ENCODE data around the gene N4BP3. TPM values are rescaled to one million over a fixed set of nuclear protein-coding genes. Genes with fewer than 3 reads are reported as not detected.
"Not testable (repeated sequence)": the region's sequence is repeated elsewhere in the genome, so short reads cannot be mapped to it uniquely, and the experiment has no call there.

N4BP3 gene
- total RNA-seq, 2 donors from 2014 or later = 0.52 to 2.6 TPM

GRCh38 chr5:178072749-178073148 lies 40.6 kb upstream of the N4BP3 start:
- Histone ChIP-seq H3K36me3 (replicated peaks in 1 of 2; ENCODE audit: insufficient read depth in 1 of 2, low read depth in 2 of 2) (no peaks in the 10 kb centered on the region), H3K9me3 (no peaks in the 10 kb centered on the region), H3K4me3 (no peak overlapping the region), H3K27ac (no peak overlapping the region), H3K27me3 (peaks cover 0 to 16% of the 10 kb centered on the region in 2 donors), H3K4me1 (peaks cover 4% of the 10 kb centered on the region)
- ATAC-seq (no peak), DNase-seq (no peak)
- TF ChIP-seq CTCF (IDR thresholded peaks at IDR 0.05) (no peak), POLR2A (IDR thresholded peaks at IDR 0.05) (no peak)
- intact Hi-C loops (cut with DNase I) = no loop called here
- 60 to 64% methylated on average over 9 to 10 of the region's 10 CpGs for WGBS, 2 donors

GRCh38 chr5:178074266-178074952 lies 38.9 kb upstream of the N4BP3 start:
- whole genome bisulfite sequencing, 2 donors = 29 to 33% methylated on average over 10 to 14 of the region's 14 CpGs
- no peak overlapping the region for H3K27ac ChIP-seq
- no peaks in the 10 kb centered on the region for H3K36me3 ChIP-seq (replicated peaks in 1 of 2; ENCODE audit: insufficient read depth in 1 of 2, low read depth in 2 of 2)
- H3K4me1 ChIP-seq = peaks cover 4% of the 10 kb centered on the region
- intact Hi-C loops (cut with DNase I) = no loop called here
- H3K9me3 ChIP-seq = no peaks in the 10 kb centered on the region
- H3K4me3 ChIP-seq = no peak overlapping the region
- peaks cover 0 to 16% of the 10 kb centered on the region in 2 donors for H3K27me3 ChIP-seq
- no peak for DNase-seq
- TF ChIP-seq POLR2A (IDR thresholded peaks at IDR 0.05) (no peak), CTCF (IDR thresholded peaks at IDR 0.05) (no peak)
- no peak for ATAC-seq

- not testable (repeated sequence) for H3K9me3 ChIP-seq; ATAC-seq; DNase-seq; H3K36me3 ChIP-seq (replicated peaks in 1 of 2; ENCODE audit: insufficient read depth in 1 of 2, low read depth in 2 of 2); H3K4me3 ChIP-seq; H3K27ac ChIP-seq; H3K4me1 ChIP-seq
- peaks cover 0 to 16% of the 10 kb centered on the region in 2 donors for H3K27me3 ChIP-seq
- intact Hi-C loops (cut with DNase I) = loop anchor here (5.0 kb wide), 1 partner anchor 85 kb away; no protein-coding TSS in a partner anchor
- WGBS, 2 donors = 76 to 80% methylated on average over 2 to 4 of the region's 4 CpGs
Observed at GRCh38 chr5:178076965-178077364, 36.4 kb upstream of the N4BP3 start.

- WGBS, 2 donors = 78% methylated on average over 4 to 5 of the region's 5 CpGs
- intact Hi-C loops (cut with DNase I) = loop anchor here (5.0 kb wide), 1 partner anchor 85 kb away; no protein-coding TSS in a partner anchor
Observed at GRCh38 chr5:178077751-178078150, 35.6 kb upstream of the N4BP3 start.

More at GRCh38 chr5:178077751-178078150, 35.6 kb upstream of the N4BP3 start:
- ATAC-seq (no peak), DNase-seq (no peak)
- Histone ChIP-seq H3K4me3 (no peak overlapping the region), H3K27ac (no peak overlapping the region), H3K9me3 (no peaks in the 10 kb centered on the region), H3K27me3 (peaks cover 0 to 16% of the 10 kb centered on the region in 2 donors), H3K36me3 (replicated peaks in 1 of 2; ENCODE audit: insufficient read depth in 1 of 2, low read depth in 2 of 2) (no peaks in the 10 kb centered on the region), H3K4me1 (peaks cover 4% of the 10 kb centered on the region)
- TF ChIP-seq CTCF (IDR thresholded peaks at IDR 0.05) (no peak), POLR2A (IDR thresholded peaks at IDR 0.05) (no peak)
